ENCODE measurements around the gene FCER2. TPM values are rescaled to one million over a fixed set of nuclear protein-coding genes. Genes with fewer than 3 reads are reported as not detected.

Gene FCER2
- total and polyA plus RNA-seq, 2 of the 13 experiments (the other 11 are each of a cell fraction or from before 2014, with no cell fraction given): not detected

DNA sequence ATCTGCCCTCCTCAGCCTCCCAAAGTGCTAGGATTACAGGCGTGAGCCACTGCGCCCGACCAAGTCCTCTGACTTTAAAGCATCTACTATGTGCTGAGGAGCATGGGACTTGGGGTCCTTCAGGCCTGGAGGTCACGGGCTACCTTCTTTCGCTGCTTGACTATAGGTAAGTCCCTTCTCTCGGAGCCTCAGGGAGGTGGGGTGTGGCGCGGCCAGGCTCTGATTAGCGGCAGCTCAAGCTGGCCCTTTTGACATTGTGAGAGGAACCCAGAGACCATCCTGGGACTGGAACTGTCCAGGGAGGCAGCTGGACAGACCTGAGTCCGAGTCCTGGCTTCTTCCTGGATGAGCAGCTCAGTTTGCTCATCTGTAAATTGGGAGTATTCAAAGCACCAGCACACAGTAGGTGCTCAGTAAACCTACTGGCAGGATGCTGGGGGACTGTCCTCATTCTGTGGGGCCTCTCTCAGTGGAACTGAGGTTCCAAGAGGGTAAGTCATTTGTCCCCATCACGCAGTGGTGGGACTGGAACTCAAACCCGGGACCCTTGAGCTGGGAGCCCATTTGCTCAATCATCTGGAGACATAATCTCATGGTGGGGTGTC, 780 bp downstream of the FCER2 start:
- Histone ChIP-seq H3K4me3 (replicated peaks in 1 of 3; ENCODE audit: insufficient read depth in 1 of 3, low read depth in 2 of 3, low read length in 3 of 3) (no peak overlapping the region), H4K20me1 (ENCODE audit: insufficient read depth, low read length) (no peaks in the 10 kb centered on the region), H3K27ac (ENCODE audit: extremely low read length, insufficient read depth, low read length) (no peak overlapping the region), H3K27me3 (ENCODE audit: control insufficient read depth in 1 of 2, insufficient read depth in 2 of 2, low read length in 2 of 2) (peaks cover 0 to 28% of the 10 kb centered on the region in 2 experiments; a peak in 2 of 5 replicates), H3K36me3 (replicated peaks in 1 of 2; ENCODE audit: control insufficient read depth in 1 of 2, insufficient read depth in 2 of 2, low read length in 2 of 2) (no peaks in the 10 kb centered on the region), H3K4me2 (ENCODE audit: low read depth, low read length) (no peak overlapping the region; the same call in 1 of the 2 replicates), H3K79me2 (ENCODE audit: insufficient read depth, low read length) (no peaks in the 10 kb centered on the region), H3K4me1 (ENCODE audit: insufficient read depth, low read length) (peaks cover 11% of the 10 kb centered on the region), H3K9me3 (ENCODE audit: low read length) (no peaks in the 10 kb centered on the region), H2AFZ (ENCODE audit: low read length) (no peak overlapping the region), H3K9ac (ENCODE audit: insufficient read depth, low read depth, low read length) (no peak overlapping the region)
- ATAC-seq: no peak
- no peak for FAIRE-seq
- 71% methylated on average over 9 of the region's 12 CpGs for WGBS (ENCODE audit: low lambda C conversion rate)
- BruUV-seq (replicated peaks): no TSS peak
- in situ Hi-C loops (cut with HindIII; ENCODE audit: extremely low pct_ligation_motif_present, low pct_unique_long_range_greater_than_20kb) (no loop called here), intact Hi-C loops (cut with micrococcal nuclease; ENCODE audit: unreplicated experiment) (no loop called here)
- TF ChIP-seq ZNF629 (CRISPR knock-in tag; conservative IDR thresholded peaks at IDR 0.05) (peak; percentile 75), FIP1L1 (IDR thresholded peaks at IDR 0.05; ENCODE audit: borderline replicate concordance, insufficient read depth, low read depth, low read length) (no peak), ZKSCAN1 (IDR thresholded peaks at IDR 0.05; ENCODE audit: low read length) (peak; percentile 82)
- ChIA-PET POLR2A (no interaction called here), CTCF (ENCODE audit: low intra/inter-chr PET ratio, low total read pairs) (no interaction called here)
- no peak for DNase-seq (ENCODE audit: low spot score)

DNA sequence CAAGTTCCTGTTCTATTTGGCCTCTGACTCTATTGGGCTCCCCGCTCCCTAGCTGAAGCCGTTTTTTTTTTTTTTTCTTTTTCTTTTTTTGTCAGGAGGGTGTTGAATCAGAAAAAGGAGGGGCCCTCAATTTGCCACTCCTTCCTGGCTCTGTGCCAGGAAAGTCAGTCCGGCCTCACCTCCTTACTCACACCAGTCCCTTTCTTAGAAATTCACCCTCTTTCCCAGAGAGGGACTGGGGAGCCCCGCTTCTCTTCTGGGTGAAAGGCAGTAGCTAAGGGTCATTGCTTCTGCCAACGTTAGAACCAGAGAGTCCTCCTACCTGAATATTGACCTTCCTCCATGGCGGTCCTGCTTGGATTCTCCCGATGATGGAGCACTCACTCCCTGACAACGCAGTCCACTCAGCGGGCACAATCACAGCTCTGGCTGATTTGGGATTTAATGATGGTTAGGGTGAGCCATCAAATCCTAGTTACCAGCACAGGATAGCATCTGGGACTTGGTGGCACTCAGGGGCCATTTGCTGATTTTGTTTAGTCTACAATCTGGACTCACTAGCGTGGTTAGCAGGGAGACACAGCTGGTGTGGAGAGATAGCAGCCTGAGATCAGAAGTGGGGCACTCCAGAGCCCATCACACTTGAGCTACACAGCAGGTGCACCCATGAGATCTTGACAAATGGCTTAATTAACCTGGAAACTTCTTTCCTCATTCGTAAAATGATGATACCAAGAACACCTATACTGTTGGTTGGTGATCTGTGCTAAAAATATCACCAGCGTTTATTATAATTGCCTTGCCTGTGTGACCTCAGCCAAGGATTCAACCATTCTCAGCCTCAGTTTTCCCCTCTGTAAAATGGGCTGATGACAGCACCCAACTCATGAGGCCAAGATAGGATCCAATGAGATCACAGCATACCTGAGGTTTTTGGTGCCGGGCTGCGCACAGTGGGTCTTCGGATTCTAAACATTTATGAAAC, 2.2 kb downstream of the FCER2 start:
- Histone ChIP-seq H3K79me2 (ENCODE audit: insufficient read depth, low read length) (no peaks in the 10 kb centered on the region), H3K4me2 (ENCODE audit: low read depth, low read length) (no peak overlapping the region), H2AFZ (ENCODE audit: low read length) (no peak overlapping the region), H3K9me3 (ENCODE audit: low read length) (no peaks in the 10 kb centered on the region), H3K36me3 (replicated peaks in 1 of 2; ENCODE audit: control insufficient read depth in 1 of 2, insufficient read depth in 2 of 2, low read length in 2 of 2) (no peaks in the 10 kb centered on the region), H3K27ac (ENCODE audit: extremely low read length, insufficient read depth, low read length) (no peak overlapping the region), H3K27me3 (ENCODE audit: control insufficient read depth in 1 of 2, insufficient read depth in 2 of 2, low read length in 2 of 2) (peaks cover 0 to 28% of the 10 kb centered on the region in 2 experiments; a peak in 2 of 5 replicates), H3K4me3 (replicated peaks in 1 of 3; ENCODE audit: insufficient read depth in 1 of 3, low read depth in 2 of 3, low read length in 3 of 3) (no peak overlapping the region), H3K9ac (ENCODE audit: insufficient read depth, low read depth, low read length) (no peak overlapping the region), H4K20me1 (ENCODE audit: insufficient read depth, low read length) (no peaks in the 10 kb centered on the region), H3K4me1 (ENCODE audit: insufficient read depth, low read length) (peaks cover 11% of the 10 kb centered on the region)
- no peak for ATAC-seq
- no peak for FAIRE-seq
- ChIA-PET POLR2A (no interaction called here), CTCF (ENCODE audit: low intra/inter-chr PET ratio, low total read pairs) (no interaction called here)
- in situ Hi-C loops (cut with HindIII; ENCODE audit: extremely low pct_ligation_motif_present, low pct_unique_long_range_greater_than_20kb): no loop called here
- intact Hi-C loops (cut with micrococcal nuclease; ENCODE audit: unreplicated experiment): no loop called here
- DNase-seq (ENCODE audit: low spot score): no peak
- WGBS (ENCODE audit: low lambda C conversion rate): 50% methylated on average over 14 of the region's 15 CpGs
- BruUV-seq (replicated peaks): no TSS peak
- TF ChIP-seq ZNF629 (CRISPR knock-in tag; conservative IDR thresholded peaks at IDR 0.05) (peak; percentile 78), LCORL (IDR thresholded peaks at IDR 0.05) (peak; percentile 62), LCORL (CRISPR knock-in tag; IDR thresholded peaks at IDR 0.05) (no peak), ZKSCAN1 (IDR thresholded peaks at IDR 0.05; ENCODE audit: low read length) (peak; percentile 69), ZNF207 (IDR thresholded peaks at IDR 0.05; ENCODE audit: borderline replicate concordance) (no peak)
